Right ventricle myocardium inferior (tissue), 1 donor: ENCODE measurements around the gene SLC16A3. TPM values are rescaled to one million over a fixed set of nuclear protein-coding genes. Genes with fewer than 3 reads are reported as not detected.
A peak's percentile ranks its signal among the peaks of the same experiment; 100 is the strongest.

Experiments
- ATAC-seq: fragments of 200-7000 bp; cut with Tn5 transposase; one replicate; pipeline ENCODE4 v1.9.1; 2020; ENCODE audit warnings: mild to moderate bottlenecking, moderate library complexity
- DNase-seq: peaks from one replicate; pipeline ENCODE4 v3.0.0; 2021; ENCODE audit errors: missing footprints
- intact Hi-C: fragments of 100-400 bp; cut with DNase I; formaldehyde crosslinking; loops from one replicate; pipeline ENCODE4 v1.11.0; 2022
- total RNA-seq: library from RNA; stranded (reverse); fragmentation: NEBNext Ultra II Directional; extraction: Animal tissue kit (Norgen Biotek cat#: 25700); gene quantifications from one replicate; pipeline ENCODE4 v1.2.1, GENCODE V29; 2021
- donor health status: DM: no; HTN: yes; CAD: no; lungs with severe emphysema.

The SLC16A3 gene
- total RNA-seq, 1 donor from 2014 or later: 10.4 TPM

DNA sequence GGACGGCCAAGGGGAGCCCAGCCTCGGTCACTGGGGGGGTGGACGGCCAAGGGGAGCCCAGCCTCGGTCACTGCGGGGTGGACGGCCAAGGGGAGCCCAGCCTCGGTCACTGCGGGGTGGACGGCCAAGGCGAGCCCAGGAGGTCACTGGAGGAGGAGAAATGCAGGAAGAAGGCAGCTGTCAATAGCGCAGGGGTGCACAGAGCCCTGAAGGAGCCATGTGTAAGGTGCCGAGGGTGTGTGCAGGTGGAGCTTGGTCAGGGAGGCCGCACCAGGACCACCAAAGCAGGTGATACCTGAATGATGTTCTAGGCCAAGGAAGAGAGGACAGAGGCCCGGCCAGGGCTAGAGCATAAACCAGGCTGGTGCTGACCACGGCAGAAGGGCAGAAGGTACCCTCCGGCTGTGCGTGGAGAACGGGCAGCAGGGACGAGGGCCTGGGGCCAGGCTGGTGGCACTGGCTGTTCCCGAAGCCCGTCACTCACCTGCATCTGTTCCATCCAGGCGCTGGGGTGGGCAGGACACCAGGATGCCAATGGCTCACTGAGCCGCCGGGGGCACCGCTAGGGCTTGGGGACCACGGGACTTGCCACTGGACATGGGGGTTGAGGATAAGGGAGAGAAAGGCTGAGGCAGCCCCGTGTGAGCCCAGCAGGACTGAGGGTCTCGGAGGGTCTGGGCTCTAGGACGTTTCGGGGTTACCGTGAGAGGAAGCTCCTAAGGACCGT, 10.3 kb upstream of the SLC16A3 start:
- intact Hi-C loops: no loop called here
- DNase-seq (peak; percentile 49), ATAC-seq (no peak)

DNA sequence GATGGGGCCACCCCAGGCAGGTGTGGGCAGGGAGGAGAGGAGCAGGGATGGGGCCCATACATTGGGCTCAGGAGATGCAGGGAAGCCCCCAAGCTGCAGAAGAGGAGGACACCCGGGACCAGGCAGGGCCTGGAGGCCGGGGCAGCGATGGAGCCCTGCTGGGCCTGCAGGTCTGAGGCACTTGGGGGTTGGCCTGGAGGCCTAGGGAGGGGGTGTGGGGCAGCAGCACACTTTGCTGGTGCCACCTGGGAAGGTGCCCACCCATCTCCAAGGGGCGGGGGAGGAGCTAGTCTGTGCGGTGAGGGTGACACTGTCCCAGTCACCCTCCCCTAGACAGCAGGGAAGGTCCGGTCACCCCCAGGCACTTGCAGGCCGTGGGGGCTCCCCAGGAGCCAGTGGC, 9.8 kb upstream of the SLC16A3 start:
- DNase-seq (peak; percentile 37), ATAC-seq (no peak)
- intact Hi-C loops: no loop called here

DNA sequence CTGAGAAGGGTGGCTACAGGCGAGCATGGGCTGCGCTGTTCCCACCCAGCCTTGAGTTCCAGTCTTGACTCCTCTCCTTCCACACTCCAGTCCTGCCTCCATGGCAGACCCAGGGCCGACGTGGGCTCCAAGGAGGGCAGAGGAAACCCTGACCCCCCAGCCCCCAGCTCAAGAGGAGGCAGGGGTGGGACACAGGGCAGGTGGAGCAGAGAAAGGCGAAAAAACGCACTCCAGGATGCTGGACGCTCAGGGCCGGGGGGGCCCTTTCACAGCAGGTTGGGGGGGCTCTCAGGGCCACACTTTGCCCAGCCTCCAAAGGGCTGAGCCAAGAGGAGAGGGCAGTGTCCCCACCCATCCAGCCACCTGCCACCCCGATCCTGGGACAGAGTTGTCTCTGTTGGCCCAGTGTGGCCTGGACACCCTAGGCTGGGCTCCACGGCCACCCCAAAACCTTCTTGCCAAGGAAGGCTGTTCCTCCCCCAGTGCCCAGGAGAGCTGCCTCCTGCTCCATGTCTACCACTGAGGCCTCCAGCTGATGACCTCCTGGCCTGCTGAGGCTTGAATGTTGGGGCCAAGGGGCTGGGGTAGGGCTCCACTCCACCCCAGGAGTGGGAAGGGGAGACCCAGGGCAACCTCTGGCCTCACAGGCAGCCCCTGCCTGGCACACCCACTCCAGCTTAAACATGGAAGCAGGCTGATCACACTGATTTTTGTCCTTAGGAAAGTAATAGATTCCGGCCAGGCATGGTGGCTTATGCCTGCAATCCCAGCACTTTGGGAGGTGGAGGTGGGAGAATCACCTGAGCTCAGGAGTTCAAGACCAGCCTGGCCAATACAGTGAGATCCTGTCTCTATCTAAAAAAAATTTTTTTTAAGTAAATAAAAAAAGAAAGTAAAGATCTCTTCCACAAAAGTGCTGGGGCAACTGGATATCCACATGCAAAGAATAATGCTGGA, 8.8 kb upstream of the SLC16A3 start:
- intact Hi-C loops: no loop called here
- DNase-seq (peak; percentile 37), ATAC-seq (no peak)

- ATAC-seq: no peak
- no peak for DNase-seq
- intact Hi-C loops: no loop called here
Measured at GRCh38 chr17:82221341-82221902, 7.4 kb upstream of the SLC16A3 start.

DNA sequence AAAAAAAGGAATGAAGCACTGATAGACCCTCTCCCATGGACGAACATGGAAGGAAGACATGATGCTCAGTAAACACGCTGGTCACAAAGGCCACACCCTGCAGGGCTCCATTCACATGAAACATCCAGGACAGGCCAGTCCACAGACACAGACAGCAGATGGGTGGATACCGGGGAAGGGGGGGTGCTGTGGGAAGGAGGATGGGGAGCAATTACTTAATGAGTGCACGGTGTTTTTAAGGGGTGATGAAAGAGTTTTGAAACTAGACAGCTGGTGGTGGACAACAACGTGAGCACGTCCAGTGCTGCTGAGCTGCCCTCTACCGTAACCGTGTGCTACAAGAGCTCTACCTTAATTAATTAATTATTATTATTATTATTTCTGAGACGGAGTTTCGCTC, 6.0 kb upstream of the SLC16A3 start:
- intact Hi-C loops: no loop called here
- ATAC-seq (no peak), DNase-seq (peak; percentile 44)

DNA sequence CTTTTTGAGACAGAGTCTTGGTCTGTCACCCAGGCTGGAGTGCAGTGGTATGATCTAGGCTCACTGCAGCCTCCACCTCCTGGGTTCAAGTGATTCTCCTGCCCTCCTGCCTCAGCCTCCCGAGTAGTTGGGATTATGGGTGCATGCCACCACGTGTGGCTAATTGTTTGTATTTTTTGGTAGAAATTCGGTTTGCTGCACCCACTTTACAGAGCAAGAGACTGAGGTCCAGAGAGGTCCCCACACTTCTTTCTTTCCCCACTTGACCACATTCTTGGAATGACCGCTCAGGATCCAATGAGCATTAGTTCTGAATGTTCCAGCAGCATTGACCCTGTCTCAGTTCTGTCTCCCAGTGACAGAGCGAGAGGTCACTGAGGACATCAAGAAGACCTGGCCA, 5.3 kb upstream of the SLC16A3 start:
- ATAC-seq: no peak
- intact Hi-C loops: no loop called here
- DNase-seq: no peak

- DNase-seq: peak; percentile 37
- intact Hi-C loops: no loop called here
- ATAC-seq: no peak
Measured at GRCh38 chr17:82224666-82225065, 4.2 kb upstream of the SLC16A3 start.

GRCh38 chr17:82225368-82226029, 3.3 kb upstream of the SLC16A3 start:
- no peak for ATAC-seq
- intact Hi-C loops: no loop called here
- peak; percentile 69 for DNase-seq

DNA sequence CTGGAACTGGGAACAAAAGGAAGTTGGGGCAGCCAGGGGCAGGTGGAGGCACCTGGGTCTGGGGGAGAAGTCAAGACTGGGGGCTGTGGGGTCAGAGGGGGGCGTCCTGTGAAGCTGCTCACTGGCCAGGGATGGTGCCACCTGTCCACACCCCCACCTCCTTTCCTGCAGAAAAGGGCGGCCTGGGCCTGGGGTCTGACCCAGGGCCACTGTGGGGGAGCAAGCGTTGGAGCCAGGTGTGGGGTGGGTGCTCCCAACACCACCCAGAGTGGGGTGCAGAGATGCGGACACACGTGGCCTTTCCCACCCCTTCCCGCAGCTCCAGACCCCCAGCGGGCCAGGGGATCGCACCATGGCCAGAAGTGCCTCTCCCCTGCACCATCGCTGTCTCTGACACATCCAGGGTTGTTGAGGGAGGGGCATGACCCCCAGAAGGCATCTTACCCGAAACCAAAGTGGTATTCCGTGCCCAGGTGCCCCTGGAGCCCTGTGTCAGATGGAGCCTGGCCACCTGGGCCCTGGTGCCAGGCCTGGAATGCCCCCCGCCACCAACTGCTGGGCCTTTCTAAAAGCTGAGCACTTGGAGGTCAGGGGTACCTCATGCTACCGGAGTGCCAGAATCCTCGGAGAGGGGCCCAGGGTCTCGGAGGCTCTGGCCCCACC, 2.6 kb upstream of the SLC16A3 start:
- ATAC-seq: no peak
- intact Hi-C loops: no loop called here
- peak; percentile 50 for DNase-seq

GRCh38 chr17:82226809-82227628, 1.8 kb upstream of the SLC16A3 start:
- intact Hi-C loops: no loop called here
- peak; percentile 64 for DNase-seq
- no peak for ATAC-seq

DNA sequence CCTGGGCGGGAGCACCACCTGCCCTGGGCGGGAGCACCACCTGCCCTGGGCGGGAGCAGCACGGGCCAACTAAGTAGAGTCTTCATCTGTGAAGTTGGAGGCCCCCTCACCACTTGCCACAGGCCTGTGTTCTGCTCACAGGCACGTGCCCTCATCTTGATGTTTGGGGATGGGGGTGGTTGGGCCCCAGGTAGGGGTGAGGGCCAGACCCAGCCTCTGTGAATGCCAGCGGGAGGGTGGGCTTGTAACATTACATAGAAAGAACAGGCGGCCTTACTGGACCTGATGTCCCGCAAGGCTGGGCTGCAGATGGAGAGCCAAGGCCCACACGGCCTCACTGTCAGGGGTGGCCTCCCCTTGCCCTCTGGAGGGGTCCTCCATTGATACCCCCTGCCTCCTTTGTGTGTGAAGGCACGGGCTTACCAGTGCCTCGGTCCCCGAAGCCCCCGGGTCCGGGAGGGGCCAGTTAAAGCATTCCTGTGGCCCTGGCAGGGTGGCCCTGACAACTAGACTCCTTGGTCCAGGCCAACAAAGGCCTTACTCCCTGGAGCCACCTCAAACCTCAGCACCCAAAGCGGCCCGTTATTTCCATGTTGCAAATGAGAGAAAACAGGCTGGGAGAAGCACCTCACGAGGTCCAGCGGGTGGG, 1.1 kb upstream of the SLC16A3 start:
- DNase-seq: peak; percentile 14
- ATAC-seq: no peak
- intact Hi-C loops: no loop called here

DNA sequence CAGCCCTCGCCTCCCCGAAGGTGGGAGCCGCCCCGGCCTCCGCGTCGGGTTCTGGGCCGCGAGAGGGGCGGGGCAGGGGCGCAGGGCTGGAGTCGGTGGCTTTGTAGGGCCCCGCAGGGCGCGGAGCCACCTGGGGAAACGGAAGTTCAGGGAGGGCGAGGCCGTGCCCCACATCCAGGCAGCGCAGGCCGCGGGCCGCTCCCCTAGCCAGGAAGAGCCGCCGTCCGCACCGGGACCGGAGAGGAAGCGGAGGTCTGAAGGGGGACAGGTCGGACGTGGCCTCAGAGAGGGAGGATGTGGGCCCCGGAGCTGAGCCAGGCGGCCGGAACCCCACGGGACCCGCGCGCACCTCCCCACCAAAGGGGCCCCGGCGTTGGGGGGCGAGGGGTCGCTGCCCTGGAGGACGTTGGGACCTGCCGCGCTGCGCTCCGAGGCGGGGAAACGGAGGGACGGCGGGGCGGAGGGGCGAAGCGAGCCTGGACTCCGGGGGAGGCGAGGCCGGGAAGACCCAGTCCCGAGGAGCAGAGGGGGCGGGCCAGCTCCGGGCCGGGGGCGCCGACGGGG, 482 bp upstream of the SLC16A3 start:
- peak; percentile 91 for DNase-seq
- no peak for ATAC-seq
- intact Hi-C loops: no loop called here

- intact Hi-C loops: loop anchor here (5.0 kb wide), 1 partner anchor 42 kb away; the partner anchor contains the start of gene CSNK1D
- ATAC-seq: no peak
- DNase-seq: peak; percentile 68
Measured at GRCh38 chr17:82229698-82230608, 1.1 kb downstream of the SLC16A3 start.

GRCh38 chr17:82230609-82231311, 1.9 kb downstream of the SLC16A3 start:
- peak; percentile 82 for ATAC-seq
- peak; percentile 94 for DNase-seq
- intact Hi-C loops: loop anchor here (5.0 kb wide), 1 partner anchor 42 kb away; the partner anchor contains the start of gene CSNK1D

DNA sequence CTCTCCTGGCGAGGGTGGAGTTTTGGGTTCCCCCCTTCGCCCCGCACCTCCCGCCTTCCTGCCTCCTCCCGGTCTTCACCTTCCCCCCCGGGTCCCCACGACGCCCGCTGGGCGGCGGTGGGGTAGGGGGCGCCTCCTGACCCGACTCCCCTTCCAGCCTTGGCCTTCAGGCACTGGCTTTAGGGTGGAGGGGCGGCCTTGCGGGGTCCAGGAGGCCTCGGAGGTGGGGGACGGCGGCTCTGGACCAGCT, 2.4 kb downstream of the SLC16A3 start:
- DNase-seq: no peak
- intact Hi-C loops: loop anchor here (5.0 kb wide), 1 partner anchor 41 kb away; the partner anchor contains the start of gene CSNK1D
- ATAC-seq: peak; percentile 0
